ENCODE results near the gene TBPL2.

GRCh38 chr14:55370883-55371455 lies 69.4 kb downstream of the TBPL2 start:
- no peak for TF ChIP-seq CTCF (IDR thresholded peaks at IDR 0.05; ENCODE audit: extremely low read depth in 1 of 2, insufficient read depth in 1 of 2, low read depth in 1 of 2, low read length in 2 of 2)
- TF ChIP-seq MAX (IDR thresholded peaks at IDR 0.05; ENCODE audit: insufficient read depth, insufficient read length), result no peak
- TF ChIP-seq POLR2AphosphoS5 (IDR thresholded peaks at IDR 0.05; ENCODE audit: insufficient read depth, low read depth, low read length), result no peak
- no peak for TF ChIP-seq EZH2 (IDR thresholded peaks at IDR 0.05; ENCODE audit: borderline replicate concordance, low read depth, low read length, severe bottlenecking)
- TF ChIP-seq POLR2A (IDR thresholded peaks at IDR 0.05; ENCODE audit: low read depth, low read length), result no peak
- TF ChIP-seq FOS (IDR thresholded peaks at IDR 0.05; ENCODE audit: borderline replicate concordance, insufficient read depth, low read length), result no peak
- TF ChIP-seq JUN (IDR thresholded peaks at IDR 0.05; ENCODE audit: borderline replicate concordance, insufficient read depth, insufficient read length, low read depth), result no peak
- no peak for TF ChIP-seq GATA2 (IDR thresholded peaks at IDR 0.05; ENCODE audit: insufficient read depth, insufficient read length, low read depth, low read length)
- TF ChIP-seq MYC (IDR thresholded peaks at IDR 0.05; ENCODE audit: low read depth, low read length), result no peak

Data from endothelial cell of umbilical vein (primary cell).